HepG2 (cell line): ENCODE data around the gene EFNA2. TPM values are rescaled to one million over a fixed set of nuclear protein-coding genes. Genes with fewer than 3 reads are reported as not detected.

ENCODE experiments used
- ATM ChIP-seq: fragments of 450-650 bp; IDR thresholded peaks from 2 replicates; pipeline ENCODE4 v1.7.1; 2017; ENCODE audit warnings: mild to moderate bottlenecking, borderline replicate concordance
- CHCHD3 ChIP-seq: sonication (generic); formaldehyde crosslinking; IDR thresholded peaks from 2 replicates; pipeline ENCODE4 v1.8.0; 2022; ENCODE audit warnings: mild to moderate bottlenecking, missing genetic modification reagents, moderate library complexity
- DNMT1 ChIP-seq: sonication (generic); formaldehyde crosslinking; IDR thresholded peaks from 2 replicates; pipeline ENCODE4 v1.5.1; 2020; ENCODE audit warnings: mild to moderate bottlenecking, missing genetic modification reagents
- ELF3 ChIP-seq: IDR thresholded peaks from 2 replicates; pipeline ENCODE4 v1.6.1; 2016; ENCODE audit warnings: missing genetic modification reagents, missing compliant biosample characterization
- FOXA3 ChIP-seq: IDR thresholded peaks from 2 replicates; pipeline ENCODE4 v1.6.1; 2016; ENCODE audit warnings: missing genetic modification reagents, missing compliant biosample characterization
- MTA1 ChIP-seq: sonication (generic); formaldehyde crosslinking; IDR thresholded peaks from 2 replicates; pipeline ENCODE4 v1.4.0; 2020; ENCODE audit warnings: missing genetic modification reagents, mild to moderate bottlenecking, borderline replicate concordance
- NR2F1 ChIP-seq, 2 experiments: fragments of 450-650 bp in 1 of 2; formaldehyde crosslinking in 1 of 2; IDR thresholded peaks; 2 replicates each; pipeline versions ENCODE4 v1.5.0 to v1.6.1; 2016 to 2020; ENCODE audit warnings: mild to moderate bottlenecking in 1 of 2, missing compliant biosample characterization in 1 of 2, missing genetic modification reagents in 1 of 2, moderate library complexity in 1 of 2
- RBFOX2 ChIP-seq: fragments of 200-400 bp; formaldehyde crosslinking; IDR thresholded peaks from 2 replicates; pipeline ENCODE4 v1.6.1; 2017; ENCODE audit warnings: low read depth, mild to moderate bottlenecking, low read length
- RNF2 ChIP-seq: fragments of 450-650 bp; conservative IDR thresholded peaks from 2 replicates; pipeline ENCODE4 v1.6.1; 2016; ENCODE audit warnings: low read depth
- SAP130 ChIP-seq: IDR thresholded peaks from 2 replicates; pipeline ENCODE4 v1.6.1; 2016; ENCODE audit warnings: low read depth
- SP5 ChIP-seq: IDR thresholded peaks from 2 replicates; pipeline ENCODE4 v1.6.1; 2016; ENCODE audit warnings: low read depth, borderline replicate concordance
- ZBTB7A ChIP-seq: sonication (generic); formaldehyde crosslinking; IDR thresholded peaks from 2 replicates; pipeline ENCODE4 v1.8.0; 2022; ENCODE audit warnings: mild to moderate bottlenecking, missing genetic modification reagents
- ZNF225 ChIP-seq: sonication (generic); formaldehyde crosslinking; IDR thresholded peaks from 2 replicates; pipeline ENCODE4 v1.4.0; 2020; ENCODE audit warnings: mild to moderate bottlenecking, missing genetic modification reagents
- ZNF543 ChIP-seq: sonication (generic); formaldehyde crosslinking; IDR thresholded peaks from 2 replicates; pipeline ENCODE4 v1.4.0; 2020; ENCODE audit warnings: mild to moderate bottlenecking, missing genetic modification reagents
- ZNF577 ChIP-seq: sonication (generic); formaldehyde crosslinking; IDR thresholded peaks from 2 replicates; pipeline ENCODE4 v1.4.0; 2020; ENCODE audit warnings: mild to moderate bottlenecking, low read depth, missing genetic modification reagents, borderline replicate concordance
- ZNF614 ChIP-seq: IDR thresholded peaks from 2 replicates; pipeline ENCODE4 v1.6.1; 2018; ENCODE audit warnings: missing biosample characterization, missing genetic modification reagents, inconsistent platforms, borderline replicate concordance
- ZNF670 ChIP-seq: sonication (generic); formaldehyde crosslinking; IDR thresholded peaks from 2 replicates; pipeline ENCODE4 v1.8.0; 2022; ENCODE audit warnings: mild to moderate bottlenecking, missing genetic modification reagents, borderline replicate concordance
- polyA plus RNA-seq, 8 experiments: library from polyadenylated mRNA; depleted of rRNA in 3 of 8; stranded (reverse) in 7 of 8; unstranded in 1 of 8; fragments of >200 nt; fragmentation: Illumina TruSeq in 4 of 8; extraction: Trizol in 4 of 8; gene quantifications; 2 replicates each; pipeline versions ENCODE4 v1.2.1 to v1.2.3, GENCODE V29; 2011 to 2016; ENCODE audit warnings: low read depth in 4 of 8, missing spikeins in 1 of 8, mixed read lengths in 1 of 8; ENCODE audit not compliant: insufficient read depth in 1 of 8
- total RNA-seq, 5 experiments: library from RNA; depleted of rRNA; stranded (reverse); fragments of >200 nt; fragmentation: Illumina TruSeq; extraction: Trizol; gene quantifications; 2 replicates each; pipeline ENCODE4 v1.2.3, GENCODE V29; 2016; ENCODE audit warnings: low read depth in 1 of 5
- TF ChIP-seq, protein P1 (sequence below): IDR thresholded peaks from 2 replicates; pipeline ENCODE4 v1.4.0; 2020; ENCODE audit warnings: mild to moderate bottlenecking, missing genetic modification reagents
- TF ChIP-seq, protein P2 (sequence below): sonication (generic); formaldehyde crosslinking; IDR thresholded peaks from 2 replicates; pipeline ENCODE4 v1.4.0; 2020; ENCODE audit warnings: missing genetic modification reagents
- TF ChIP-seq, protein P3 (sequence below): sonication (generic); IDR thresholded peaks from 2 replicates; pipeline ENCODE4 v1.6.1; 2016; ENCODE audit warnings: low read depth, borderline replicate concordance
- TF ChIP-seq, protein P4 (sequence below): sonication (generic); formaldehyde crosslinking; IDR thresholded peaks from 2 replicates; pipeline ENCODE4 v1.5.0; 2020; ENCODE audit warnings: missing genetic modification reagents

Gene EFNA2
- total and polyA plus RNA-seq, 2 of the 13 experiments (the other 11 are each of a cell fraction or from before 2014, with no cell fraction given): 6.0 to 9.9 TPM

DNA sequence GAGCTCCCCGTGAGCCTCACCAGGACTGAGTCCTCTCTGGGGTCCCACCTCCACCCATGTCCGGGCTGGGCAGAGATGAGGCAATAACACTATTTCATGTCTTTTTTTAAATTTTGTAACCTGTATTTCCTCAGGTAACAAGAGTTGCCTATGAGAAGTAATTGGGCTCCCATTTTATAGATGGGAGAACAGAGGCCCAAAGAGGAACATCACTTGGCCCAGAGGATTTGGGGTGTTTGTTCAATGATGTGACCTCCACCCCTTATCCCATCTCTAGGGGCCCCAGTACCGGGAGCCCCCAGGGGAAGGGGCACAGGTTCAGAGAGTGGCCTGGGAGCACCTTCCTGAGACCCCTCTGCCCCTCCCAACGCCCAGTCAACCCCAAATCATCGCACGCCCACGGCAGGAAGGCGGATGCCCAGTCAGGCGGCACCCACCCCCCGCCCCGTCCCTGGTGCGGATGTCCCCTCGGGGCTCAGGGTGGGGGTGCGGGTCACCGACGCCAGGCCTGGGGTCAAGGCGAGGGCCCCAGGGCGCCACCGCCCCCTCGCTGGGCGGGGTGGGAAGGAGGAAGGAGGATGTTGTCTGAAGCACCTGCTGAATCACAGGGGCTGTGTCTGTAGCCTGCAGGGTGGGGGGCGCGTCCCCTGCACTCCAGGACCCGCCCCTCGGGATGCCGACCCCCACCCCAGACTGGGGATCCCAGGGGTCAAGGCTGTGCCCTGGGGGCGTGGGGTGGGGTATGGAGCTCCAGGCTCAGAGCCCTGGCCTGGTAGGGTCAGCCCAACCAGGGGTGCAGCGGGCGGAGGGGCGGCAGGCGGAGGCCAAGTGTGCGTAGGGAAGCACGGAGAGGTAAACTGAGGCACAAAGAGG lies 25.6 kb upstream of the EFNA2 start (continued):
- TF ChIP-seq, protein P1, sequence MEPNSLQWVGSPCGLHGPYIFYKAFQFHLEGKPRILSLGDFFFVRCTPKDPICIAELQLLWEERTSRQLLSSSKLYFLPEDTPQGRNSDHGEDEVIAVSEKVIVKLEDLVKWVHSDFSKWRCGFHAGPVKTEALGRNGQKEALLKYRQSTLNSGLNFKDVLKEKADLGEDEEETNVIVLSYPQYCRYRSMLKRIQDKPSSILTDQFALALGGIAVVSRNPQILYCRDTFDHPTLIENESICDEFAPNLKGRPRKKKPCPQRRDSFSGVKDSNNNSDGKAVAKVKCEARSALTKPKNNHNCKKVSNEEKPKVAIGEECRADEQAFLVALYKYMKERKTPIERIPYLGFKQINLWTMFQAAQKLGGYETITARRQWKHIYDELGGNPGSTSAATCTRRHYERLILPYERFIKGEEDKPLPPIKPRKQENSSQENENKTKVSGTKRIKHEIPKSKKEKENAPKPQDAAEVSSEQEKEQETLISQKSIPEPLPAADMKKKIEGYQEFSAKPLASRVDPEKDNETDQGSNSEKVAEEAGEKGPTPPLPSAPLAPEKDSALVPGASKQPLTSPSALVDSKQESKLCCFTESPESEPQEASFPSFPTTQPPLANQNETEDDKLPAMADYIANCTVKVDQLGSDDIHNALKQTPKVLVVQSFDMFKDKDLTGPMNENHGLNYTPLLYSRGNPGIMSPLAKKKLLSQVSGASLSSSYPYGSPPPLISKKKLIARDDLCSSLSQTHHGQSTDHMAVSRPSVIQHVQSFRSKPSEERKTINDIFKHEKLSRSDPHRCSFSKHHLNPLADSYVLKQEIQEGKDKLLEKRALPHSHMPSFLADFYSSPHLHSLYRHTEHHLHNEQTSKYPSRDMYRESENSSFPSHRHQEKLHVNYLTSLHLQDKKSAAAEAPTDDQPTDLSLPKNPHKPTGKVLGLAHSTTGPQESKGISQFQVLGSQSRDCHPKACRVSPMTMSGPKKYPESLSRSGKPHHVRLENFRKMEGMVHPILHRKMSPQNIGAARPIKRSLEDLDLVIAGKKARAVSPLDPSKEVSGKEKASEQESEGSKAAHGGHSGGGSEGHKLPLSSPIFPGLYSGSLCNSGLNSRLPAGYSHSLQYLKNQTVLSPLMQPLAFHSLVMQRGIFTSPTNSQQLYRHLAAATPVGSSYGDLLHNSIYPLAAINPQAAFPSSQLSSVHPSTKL (CRISPR knock-in tag): 0 out of 2 replicates have a peak, but pooled peaks have one; percentile 16
- TF ChIP-seq DNMT1 (no peak), ATM (no peak), ZNF614 (CRISPR knock-in tag) (0 out of 2 replicates have a peak, but pooled peaks have one; percentile 19), MTA1 (no peak), RNF2 (no peak), ZNF543 (CRISPR knock-in tag) (no peak), NR2F1 (CRISPR knock-in tag; IDR thresholded peaks at IDR 0.05) (peak; percentile 67 to 85; a peak in 3 of 4 replicates), ZNF577 (CRISPR knock-in tag) (no peak), ZNF670 (CRISPR knock-in tag) (0 out of 2 replicates have a peak, but pooled peaks have one; percentile 10), ZNF225 (CRISPR knock-in tag) (no peak), FOXA3 (0 out of 2 replicates have a peak, but pooled peaks have one; percentile 8), CHCHD3 (CRISPR knock-in tag) (0 out of 2 replicates have a peak, but pooled peaks have one; percentile 19), SP5 (CRISPR knock-in tag) (peak; percentile 72), RBFOX2 (peak; percentile 57), SAP130 (CRISPR knock-in tag) (peak; percentile 59), ZBTB7A (peak; percentile 84), ELF3 (CRISPR knock-in tag) (0 out of 2 replicates have a peak, but pooled peaks have one; percentile 21)
- TF ChIP-seq, protein P2, sequence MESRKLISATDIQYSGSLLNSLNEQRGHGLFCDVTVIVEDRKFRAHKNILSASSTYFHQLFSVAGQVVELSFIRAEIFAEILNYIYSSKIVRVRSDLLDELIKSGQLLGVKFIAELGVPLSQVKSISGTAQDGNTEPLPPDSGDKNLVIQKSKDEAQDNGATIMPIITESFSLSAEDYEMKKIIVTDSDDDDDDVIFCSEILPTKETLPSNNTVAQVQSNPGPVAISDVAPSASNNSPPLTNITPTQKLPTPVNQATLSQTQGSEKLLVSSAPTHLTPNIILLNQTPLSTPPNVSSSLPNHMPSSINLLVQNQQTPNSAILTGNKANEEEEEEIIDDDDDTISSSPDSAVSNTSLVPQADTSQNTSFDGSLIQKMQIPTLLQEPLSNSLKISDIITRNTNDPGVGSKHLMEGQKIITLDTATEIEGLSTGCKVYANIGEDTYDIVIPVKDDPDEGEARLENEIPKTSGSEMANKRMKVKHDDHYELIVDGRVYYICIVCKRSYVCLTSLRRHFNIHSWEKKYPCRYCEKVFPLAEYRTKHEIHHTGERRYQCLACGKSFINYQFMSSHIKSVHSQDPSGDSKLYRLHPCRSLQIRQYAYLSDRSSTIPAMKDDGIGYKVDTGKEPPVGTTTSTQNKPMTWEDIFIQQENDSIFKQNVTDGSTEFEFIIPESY (CRISPR knock-in tag): no peak
- TF ChIP-seq, protein P3, sequence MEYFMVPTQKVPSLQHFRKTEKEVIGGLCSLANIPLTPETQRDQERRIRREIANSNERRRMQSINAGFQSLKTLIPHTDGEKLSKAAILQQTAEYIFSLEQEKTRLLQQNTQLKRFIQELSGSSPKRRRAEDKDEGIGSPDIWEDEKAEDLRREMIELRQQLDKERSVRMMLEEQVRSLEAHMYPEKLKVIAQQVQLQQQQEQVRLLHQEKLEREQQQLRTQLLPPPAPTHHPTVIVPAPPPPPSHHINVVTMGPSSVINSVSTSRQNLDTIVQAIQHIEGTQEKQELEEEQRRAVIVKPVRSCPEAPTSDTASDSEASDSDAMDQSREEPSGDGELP: no peak
- TF ChIP-seq, protein P4, sequence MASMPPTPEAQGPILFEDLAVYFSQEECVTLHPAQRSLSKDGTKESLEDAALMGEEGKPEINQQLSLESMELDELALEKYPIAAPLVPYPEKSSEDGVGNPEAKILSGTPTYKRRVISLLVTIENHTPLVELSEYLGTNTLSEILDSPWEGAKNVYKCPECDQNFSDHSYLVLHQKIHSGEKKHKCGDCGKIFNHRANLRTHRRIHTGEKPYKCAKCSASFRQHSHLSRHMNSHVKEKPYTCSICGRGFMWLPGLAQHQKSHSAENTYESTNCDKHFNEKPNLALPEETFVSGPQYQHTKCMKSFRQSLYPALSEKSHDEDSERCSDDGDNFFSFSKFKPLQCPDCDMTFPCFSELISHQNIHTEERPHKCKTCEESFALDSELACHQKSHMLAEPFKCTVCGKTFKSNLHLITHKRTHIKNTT (CRISPR knock-in tag): 0 out of 2 replicates have a peak, but pooled peaks have one; percentile 34
